COLO668 (cell line): Measurements from ENCODE around the gene MAGI2.

Experiments used
- DNase-seq: peaks from one replicate; lab custom pipeline; 2025; ENCODE audit not compliant: unreplicated experiment; lab: John Stamatoyannopoulos, UW

MAGI2 gene

GRCh38 chr7:78448911-78449310, 1004.6 kb downstream of the MAGI2 start:
- DNase-seq: no peak

- no peak for DNase-seq
Observed at GRCh38 chr7:78444267-78444666, 1009.2 kb downstream of the MAGI2 start.

GRCh38 chr7:78443811-78444210, 1009.7 kb downstream of the MAGI2 start:
- no peak for DNase-seq

GRCh38 chr7:78441737-78442136, 1011.7 kb downstream of the MAGI2 start:
- DNase-seq: no peak

GRCh38 chr7:78438433-78438832, 1015.0 kb downstream of the MAGI2 start:
- no peak for DNase-seq

GRCh38 chr7:78437118-78437517, 1016.3 kb downstream of the MAGI2 start:
- no peak for DNase-seq

- no peak for DNase-seq
Observed at GRCh38 chr7:78435355-78435754, 1018.1 kb downstream of the MAGI2 start.

- no peak for DNase-seq
Observed at GRCh38 chr7:78434281-78434680, 1019.2 kb downstream of the MAGI2 start.

GRCh38 chr7:78433421-78433820, 1020.0 kb downstream of the MAGI2 start:
- no peak for DNase-seq

GRCh38 chr7:78429878-78430277, 1023.6 kb downstream of the MAGI2 start:
- DNase-seq: no peak

- no peak for DNase-seq
Observed at GRCh38 chr7:78427209-78427608, 1026.3 kb downstream of the MAGI2 start.

- no peak for DNase-seq
Observed at GRCh38 chr7:78420001-78420400, 1033.5 kb downstream of the MAGI2 start.

GRCh38 chr7:78417180-78417853, 1036.2 kb downstream of the MAGI2 start:
- no peak for DNase-seq

GRCh38 chr7:78413568-78413967, 1039.9 kb downstream of the MAGI2 start:
- DNase-seq: no peak

- DNase-seq: no peak
Observed at GRCh38 chr7:78412216-78412858, 1041.1 kb downstream of the MAGI2 start.

GRCh38 chr7:78407031-78407430, 1046.4 kb downstream of the MAGI2 start:
- no peak for DNase-seq

- DNase-seq: no peak
Observed at GRCh38 chr7:78406531-78406930, 1046.9 kb downstream of the MAGI2 start.

- DNase-seq: no peak
Observed at GRCh38 chr7:78402096-78402495, 1051.4 kb downstream of the MAGI2 start.

- no peak for DNase-seq
Observed at GRCh38 chr7:78400038-78400437, 1053.4 kb downstream of the MAGI2 start.

GRCh38 chr7:78399033-78399769, 1054.3 kb downstream of the MAGI2 start:
- DNase-seq: no peak

- DNase-seq: no peak
Observed at GRCh38 chr7:78398576-78398975, 1054.9 kb downstream of the MAGI2 start.

- DNase-seq: no peak
Observed at GRCh38 chr7:78398081-78398480, 1055.4 kb downstream of the MAGI2 start.
